Kidney capillary endothelial cell (primary cell): ENCODE measurements around the gene RNF227.
"Not testable (repeated sequence)": the region's sequence is repeated elsewhere in the genome, so short reads cannot be mapped to it uniquely, and the experiment has no call there.

Experiments used
- DNase-seq: peaks from one replicate; pipeline ENCODE4 v3.0.0-alpha.2; 2018; ENCODE audit warnings: low spot score

RNF227 gene

DNA sequence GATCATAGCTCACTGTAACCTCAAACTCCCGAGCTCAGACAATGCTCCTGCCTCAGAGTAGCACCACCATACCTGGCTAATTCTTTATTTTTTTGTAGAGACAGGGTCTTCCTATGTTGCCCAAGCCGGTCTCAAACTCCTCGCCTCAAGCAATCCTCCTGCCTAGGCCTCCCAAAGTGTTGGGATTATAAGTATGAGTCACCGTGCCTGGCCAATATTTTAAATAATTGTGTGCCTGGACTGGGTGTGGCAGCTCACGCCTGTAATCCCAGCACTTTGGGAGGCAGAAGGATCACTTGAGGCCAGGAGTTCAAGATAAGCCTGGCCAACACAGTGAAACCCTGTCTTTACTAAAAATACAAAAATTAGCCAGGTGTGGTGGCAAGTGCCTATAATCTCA is 51.7 kb downstream of the RNF227 start:
- DNase-seq: not testable (repeated sequence)
